HG03060 (cell line): Measurements from ENCODE around the gene BEST1.
"Not testable (repeated sequence)": the region's sequence is repeated elsewhere in the genome, so short reads cannot be mapped to it uniquely, and the experiment has no call there.

Experiments used
- ATAC-seq: cut with Tn5 transposase; IDR thresholded peaks from one replicate; pipeline ENCODE4 v1.9.1; 2021; ENCODE audit warnings: low read depth, moderate number of reproducible peaks; ENCODE audit not compliant: unreplicated experiment

Gene BEST1

GRCh38 chr11:61962213-61963015 lies 12.3 kb downstream of the BEST1 start:
- no peak for ATAC-seq

GRCh38 chr11:61963016-61963281 lies 12.8 kb downstream of the BEST1 start:
- no peak for ATAC-seq

DNA sequence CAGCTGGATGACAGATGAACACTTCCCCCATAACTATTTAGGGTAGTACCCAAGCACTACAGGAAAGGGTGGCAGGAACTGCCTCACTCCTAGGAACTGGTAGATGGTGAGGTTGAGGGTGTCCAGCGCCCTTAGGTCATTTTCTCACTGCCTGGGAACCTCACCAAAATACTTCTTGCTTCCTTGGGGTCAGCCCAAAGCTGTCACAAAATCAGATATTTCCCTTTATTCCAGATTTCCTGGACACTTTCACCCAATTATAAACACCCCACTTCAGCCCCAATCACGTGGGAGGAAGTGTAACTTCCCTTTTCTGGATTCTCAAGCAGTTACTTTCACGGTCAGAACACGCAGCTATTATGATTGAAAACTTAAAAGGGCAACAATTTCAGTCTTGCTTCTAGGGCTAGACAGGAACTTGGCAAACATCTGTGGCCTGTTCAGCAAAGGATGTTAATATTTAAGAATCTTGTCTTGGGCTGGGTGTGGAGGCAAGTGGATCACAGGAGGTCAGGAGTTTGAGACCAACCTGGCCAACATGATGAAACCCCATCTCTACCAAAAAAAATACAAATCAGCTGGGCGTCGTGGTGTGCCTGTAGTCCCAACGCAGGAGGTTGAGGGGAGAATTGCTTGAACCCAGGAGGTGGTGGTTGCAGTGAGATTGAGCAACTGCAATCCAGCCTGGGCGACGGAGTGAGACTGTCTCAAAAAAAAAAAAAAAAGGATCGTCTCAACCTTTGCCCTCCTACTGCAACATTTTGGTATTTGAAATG lies 13.3 kb downstream of the BEST1 start:
- ATAC-seq: no peak

- no peak for ATAC-seq
Measured at GRCh38 chr11:61964058-61964665, 14.0 kb downstream of the BEST1 start.

DNA sequence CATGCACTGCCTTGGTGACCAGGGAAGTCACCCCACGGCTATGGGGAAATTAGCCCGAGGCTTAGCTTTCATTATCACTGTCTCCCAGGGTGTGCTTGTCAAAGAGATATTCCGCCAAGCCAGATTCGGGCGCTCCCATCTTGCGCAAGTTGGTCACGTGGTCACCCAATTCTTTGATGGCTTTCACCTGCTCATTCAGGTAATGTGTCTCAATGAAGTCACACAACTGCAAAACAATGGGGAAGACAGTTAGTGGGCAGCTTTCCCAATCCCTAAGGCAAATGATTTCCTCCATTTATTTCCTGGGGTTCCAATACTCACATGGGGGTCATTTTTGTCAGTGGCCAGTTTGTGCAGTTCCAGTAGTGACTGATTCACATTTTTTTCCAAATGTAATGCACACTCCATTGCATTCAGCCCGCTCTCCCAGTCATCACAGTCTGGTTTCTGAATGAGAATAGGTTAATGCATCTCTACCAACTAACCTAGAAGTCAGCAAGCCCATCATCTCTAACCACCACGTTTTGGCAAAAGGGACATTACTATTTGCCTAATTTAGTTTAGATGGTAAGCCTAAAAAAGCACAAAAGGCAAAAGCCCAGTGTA lies 14.6 kb downstream of the BEST1 start:
- not testable (repeated sequence) for ATAC-seq

- no peak for ATAC-seq
Measured at GRCh38 chr11:61966734-61967115, 16.6 kb downstream of the BEST1 start.

DNA sequence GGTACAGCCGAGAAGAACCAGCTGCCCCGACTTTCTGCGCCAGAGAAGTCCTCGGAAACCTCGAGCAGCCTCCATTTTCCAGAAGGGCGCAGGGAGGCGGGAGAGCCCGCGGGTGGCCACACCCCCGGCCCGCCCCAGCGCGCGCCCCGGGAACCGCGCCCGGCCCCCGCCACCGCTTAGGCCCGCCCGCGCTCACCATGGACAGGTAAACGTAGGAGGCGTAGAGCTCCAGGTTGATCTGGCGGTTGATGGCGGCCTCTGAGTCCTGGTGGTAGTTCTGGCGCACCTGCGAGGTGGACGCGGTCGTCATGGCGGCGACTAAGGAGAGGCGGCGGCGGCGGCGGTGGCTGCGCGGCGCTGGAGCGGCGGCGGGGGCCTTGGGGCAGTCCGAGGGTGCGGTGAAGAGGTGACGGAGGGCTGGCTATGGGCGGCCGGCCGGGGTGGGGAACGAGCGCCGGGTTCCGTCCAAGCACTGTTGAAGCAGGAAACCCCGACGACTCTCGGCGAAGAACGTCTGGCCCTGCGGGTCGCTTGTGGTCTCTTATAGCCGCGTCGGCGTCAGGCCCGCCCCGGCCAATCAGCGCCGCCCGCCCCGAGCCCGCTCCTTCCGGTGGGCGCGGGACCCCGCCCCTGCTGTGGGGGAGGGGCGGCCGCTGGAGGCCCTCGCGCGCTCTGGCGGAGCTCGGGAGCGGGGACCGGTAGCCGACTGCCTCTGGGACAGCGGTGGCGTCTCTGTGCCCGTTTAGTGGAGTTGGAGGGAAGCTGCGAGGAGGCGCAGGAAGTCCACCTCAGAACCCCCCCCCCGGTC lies 17.2 kb downstream of the BEST1 start, which contains the start of gene FTH1:
FTH1 (minus strand) TSS at position 519 of the 808 bp plus-strand sequence; CDS start at position 310, 209 bp downstream.
- ATAC-seq: no peak

DNA sequence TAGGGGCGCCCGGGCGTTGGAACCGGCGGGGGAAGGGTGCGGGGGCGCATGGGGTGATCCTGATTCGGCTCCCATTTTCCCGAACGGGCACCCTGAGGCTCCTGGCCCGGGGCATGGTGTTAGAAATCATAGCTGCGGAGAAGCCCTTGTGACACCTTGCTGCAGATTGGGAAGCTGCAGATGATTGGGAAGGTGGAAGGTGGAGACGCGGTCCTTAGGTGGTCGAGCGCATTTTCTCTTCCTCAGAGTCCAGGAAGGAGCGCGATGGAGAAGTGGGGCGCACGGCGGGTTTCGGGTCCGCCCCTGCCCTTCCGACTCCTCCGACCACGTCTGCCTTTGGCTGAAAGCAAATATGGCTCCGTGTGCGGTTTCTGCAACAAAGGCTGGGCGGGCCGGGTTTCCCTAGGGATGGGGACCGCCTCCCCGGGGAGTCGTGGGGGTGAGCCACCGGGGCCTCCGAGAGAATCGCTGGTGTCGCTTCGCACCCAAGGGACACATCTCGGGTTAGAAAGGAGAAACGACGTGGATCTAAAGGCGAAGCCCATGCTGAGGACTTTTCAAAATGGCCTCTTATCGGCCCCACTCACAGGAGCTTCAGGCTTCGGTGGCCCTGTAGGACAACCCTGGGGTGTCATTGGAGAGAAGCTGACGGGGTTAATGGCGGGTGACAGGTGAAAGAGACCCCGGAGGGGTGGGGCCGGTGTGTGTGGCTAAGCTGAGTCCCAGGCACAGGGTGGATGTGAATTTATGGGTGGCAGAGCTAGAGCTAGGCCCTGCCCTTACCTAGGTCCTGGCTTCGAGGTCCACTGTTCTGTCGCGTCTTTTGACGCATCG lies 18.0 kb downstream of the BEST1 start:
- no peak for ATAC-seq

GRCh38 chr11:61968758-61969390 lies 18.7 kb downstream of the BEST1 start:
- no peak for ATAC-seq

DNA sequence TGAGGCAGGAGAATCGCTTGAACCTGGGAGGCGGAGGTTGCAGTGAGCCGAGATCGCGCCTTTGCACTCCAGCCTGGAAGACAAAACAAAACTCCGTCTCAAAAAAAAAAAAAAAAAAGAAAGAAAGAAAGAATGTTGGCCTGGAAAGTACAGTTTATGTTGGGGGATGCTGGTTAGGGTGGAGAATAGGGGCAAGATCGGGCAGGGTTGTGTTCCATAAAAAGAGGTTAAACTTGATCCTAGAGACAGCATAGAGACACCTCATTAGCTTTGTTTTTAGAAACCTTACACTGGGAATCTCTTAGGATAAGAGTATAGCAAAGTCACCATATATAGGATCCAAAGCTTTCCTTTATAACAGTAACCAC lies 19.2 kb downstream of the BEST1 start:
- ATAC-seq: no peak

- ATAC-seq: no peak
Measured at GRCh38 chr11:61969838-61970662, 19.9 kb downstream of the BEST1 start.

DNA sequence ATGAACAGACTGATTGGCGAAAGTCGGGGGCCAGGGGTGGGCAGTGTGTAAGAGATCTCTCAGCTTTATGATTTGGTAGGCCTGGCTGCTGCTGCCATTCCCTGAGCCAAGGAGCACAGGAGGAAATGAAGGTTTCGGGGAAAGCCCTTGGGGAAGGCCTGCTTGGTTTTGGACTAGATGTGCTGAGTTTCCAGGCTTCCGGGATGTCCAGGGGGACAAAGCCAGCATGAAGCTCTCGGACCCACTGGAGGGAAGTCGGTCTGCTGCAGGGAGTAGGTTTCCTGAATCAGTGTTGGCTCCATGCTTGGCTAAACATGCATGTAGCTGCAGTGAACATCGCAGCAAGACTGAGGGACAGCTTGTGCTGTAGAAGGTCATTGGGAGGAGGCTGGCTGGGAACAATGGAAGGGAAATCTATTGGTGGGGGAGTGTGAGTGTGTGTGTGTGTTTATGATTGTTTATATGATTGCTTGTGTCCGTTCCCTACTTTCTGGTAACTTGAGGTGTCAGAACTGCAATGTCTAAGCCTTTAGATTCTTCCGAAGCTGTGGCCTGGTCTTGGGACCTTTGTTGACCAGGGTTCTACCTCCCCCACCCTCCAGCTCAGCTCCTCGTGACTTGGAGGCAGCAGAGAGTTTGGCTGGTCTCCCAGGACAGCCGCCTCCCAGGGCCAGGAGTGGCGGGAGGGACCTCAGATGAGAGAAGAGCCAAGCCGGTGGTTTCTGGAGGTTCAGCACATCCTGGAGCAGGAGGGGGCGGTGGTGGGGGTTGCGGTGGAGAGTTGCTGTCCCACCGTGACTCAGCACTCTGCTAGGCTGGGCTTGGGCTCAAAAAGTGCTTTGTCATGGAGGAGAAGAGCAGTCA lies 21.3 kb downstream of the BEST1 start:
- no peak for ATAC-seq

- ATAC-seq: no peak
Measured at GRCh38 chr11:61972112-61972671, 22.0 kb downstream of the BEST1 start.

- ATAC-seq: no peak
Measured at GRCh38 chr11:61972672-61973475, 22.7 kb downstream of the BEST1 start.

DNA sequence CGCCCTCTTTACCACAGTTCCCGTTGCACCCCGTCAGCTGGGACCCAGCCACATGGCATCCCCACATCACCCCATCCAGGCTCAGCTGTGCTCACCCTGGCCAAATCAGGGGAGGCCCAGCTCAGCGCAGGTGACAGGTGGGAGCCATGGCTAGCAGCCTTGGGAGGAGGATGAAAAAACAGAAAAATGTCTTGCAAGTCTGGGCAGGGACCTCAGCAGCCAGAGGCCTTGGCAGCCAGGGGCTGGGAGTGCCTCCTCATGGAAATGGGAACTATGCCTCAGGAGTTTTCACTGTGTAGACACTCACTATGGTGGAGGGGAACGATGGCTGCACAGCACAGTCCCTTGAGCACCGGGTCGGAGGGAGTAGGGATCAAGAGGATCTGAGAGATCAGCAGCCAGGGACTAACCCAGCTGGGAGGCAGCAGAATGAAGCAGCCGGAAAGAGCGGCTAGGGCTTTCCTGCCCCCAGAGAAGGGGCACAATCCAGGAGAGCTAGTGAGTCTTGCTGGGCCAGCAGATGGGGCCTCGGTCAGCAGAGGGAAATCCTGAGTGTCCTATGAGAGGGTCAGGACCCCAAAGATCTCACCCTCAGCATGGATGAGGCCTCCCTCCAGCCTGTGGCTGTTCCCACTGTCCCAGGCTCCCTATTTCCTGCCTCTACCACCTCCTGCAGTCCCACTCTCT lies 23.5 kb downstream of the BEST1 start:
- no peak for ATAC-seq
